ENCODE measurements around the gene RNF152.
A peak's percentile ranks its signal among the peaks of the same experiment; 100 is the strongest.

Gene RNF152

GRCh38 chr18:61893971-61894750, 1.4 kb upstream of the RNF152 start:
- peak; percentile 70 for DNase-seq

GRCh38 chr18:61893309-61893970, 633 bp upstream of the RNF152 start:
- DNase-seq, result peak; percentile 54

GRCh38 chr18:61891894-61892293, 913 bp downstream of the RNF152 start:
- no peak for DNase-seq

- DNase-seq, result no peak
These were observed 1.5 kb downstream of the RNF152 start for GRCh38 chr18:61891271-61891670.

GRCh38 chr18:61890344-61890743, 2.5 kb downstream of the RNF152 start:
- no peak for DNase-seq

- DNase-seq, result no peak
These were observed 3.3 kb downstream of the RNF152 start for GRCh38 chr18:61889541-61889940.

GRCh38 chr18:61888622-61889021, 4.2 kb downstream of the RNF152 start:
- DNase-seq, result no peak

GRCh38 chr18:61887838-61888237, 5.0 kb downstream of the RNF152 start:
- DNase-seq, result no peak

GRCh38 chr18:61883547-61883946, 9.3 kb downstream of the RNF152 start:
- no peak for DNase-seq

GRCh38 chr18:61882296-61883004, 10.4 kb downstream of the RNF152 start:
- DNase-seq, result peak; percentile 49

GRCh38 chr18:61876899-61877298, 15.9 kb downstream of the RNF152 start:
- DNase-seq, result no peak

- DNase-seq, result peak; percentile 77
These were observed 22.7 kb downstream of the RNF152 start for GRCh38 chr18:61870151-61870550.

GRCh38 chr18:61869636-61870035, 23.2 kb downstream of the RNF152 start:
- no peak for DNase-seq

- DNase-seq, result peak; percentile 12
These were observed 27.2 kb downstream of the RNF152 start for GRCh38 chr18:61865466-61866175.

GRCh38 chr18:61861372-61861771, 31.4 kb downstream of the RNF152 start:
- no peak for DNase-seq

- DNase-seq, result no peak
These were observed 32.5 kb downstream of the RNF152 start for GRCh38 chr18:61860302-61860701.

- no peak for DNase-seq
These were observed 33.7 kb downstream of the RNF152 start for GRCh38 chr18:61859113-61859512.

- DNase-seq, result no peak
These were observed 36.1 kb downstream of the RNF152 start for GRCh38 chr18:61856678-61857077.

- no peak for DNase-seq
These were observed 37.1 kb downstream of the RNF152 start for GRCh38 chr18:61855449-61856378.

GRCh38 chr18:61854578-61855448, 38.0 kb downstream of the RNF152 start:
- peak; percentile 26 for DNase-seq

- no peak for DNase-seq
These were observed 39.0 kb downstream of the RNF152 start for GRCh38 chr18:61853855-61854254.
